Endothelial cell of umbilical vein (primary cell): ENCODE data around the gene TUBGCP2. TPM values are rescaled to one million over a fixed set of nuclear protein-coding genes. Genes with fewer than 3 reads are reported as not detected.

Experiments used
- BruUV-seq: library from RNA; stranded (reverse); fragments of 400-500 nt; replicated peaks from 2 replicates; lab custom pipeline; 2021; lab: Mats Ljungman, UMichigan
- CTCF ChIA-PET: fragments of 300-600, 350-600 bp; sonication (Branson Sonifier 250); formaldehyde crosslinking; loops from one replicate; lab custom pipeline; 2021; ENCODE audit warnings: antibody characterized with exemption, inconsistent platforms; lab: Charles Lee
- POLR2A ChIA-PET: fragments of 300-600, 350-600 bp; sonication (Branson Sonifier 250); formaldehyde crosslinking; loops from one replicate; lab custom pipeline; 2021; ENCODE audit warnings: antibody characterized with exemption, inconsistent platforms; lab: Charles Lee
- DNase-seq: peaks from one replicate; pipeline ENCODE4 v3.0.0-alpha.2; 2011; ENCODE audit warnings: low read depth, low spot score
- FAIRE-seq: peaks from 2 replicates; lab custom pipeline; 2011; peaks lifted over from hg19 to GRCh38; lab: Jason Lieb, UNC
- H2AFZ ChIP-seq: 2 replicates; pipeline ENCODE4 v1.6.0; 2012; ENCODE audit warnings: low read depth, low read length, control low read depth, inconsistent platforms
- H3K27ac ChIP-seq: 2 replicates; pipeline ENCODE4 v1.5.1; 2011; ENCODE audit warnings: low read depth, mild to moderate bottlenecking, control low read depth, low read length, moderate library complexity; ENCODE audit not compliant: insufficient read depth
- H3K27me3 ChIP-seq, 2 experiments: 2 replicates each; pipeline versions ENCODE4 v1.6.0 to v1.6.1; 2011; ENCODE audit warnings: low read length in 2 of 2, mixed read lengths in 1 of 2; ENCODE audit not compliant: control insufficient read depth in 2 of 2, insufficient read depth in 2 of 2
- H3K36me3 ChIP-seq, 2 experiments: 2 replicates in 1 of 2; 3 replicates in 1 of 2; pipeline ENCODE4 v1.5.1; 2011; ENCODE audit warnings: low read length in 2 of 2, mild to moderate bottlenecking in 1 of 2, moderate library complexity in 1 of 2; ENCODE audit not compliant: control insufficient read depth in 2 of 2, insufficient read depth in 2 of 2; ENCODE audit errors: extremely low read depth in 1 of 2
- H3K4me1 ChIP-seq: 3 replicates; pipeline ENCODE4 v1.5.1; 2011; ENCODE audit warnings: mild to moderate bottlenecking, low read length; ENCODE audit not compliant: control insufficient read depth, insufficient read depth; ENCODE audit errors: extremely low read depth
- H3K4me2 ChIP-seq: 2 replicates; pipeline ENCODE4 v1.6.1; 2011; ENCODE audit warnings: low read length, control low read depth, mixed read lengths; ENCODE audit not compliant: insufficient read depth
- H3K4me3 ChIP-seq, 3 experiments: fragments of 200-600 bp in 1 of 3; sonication (generic), shearing (Covaris generic) in 1 of 3; replicated peaks in 1 of 3; 2 replicates each; pipeline ENCODE4 v1.5.1; 2011 to 2016; ENCODE audit warnings: control low read depth in 3 of 3, low read length in 3 of 3, mild to moderate bottlenecking in 2 of 3, inconsistent platforms in 1 of 3, low read depth in 1 of 3, moderate library complexity in 1 of 3; ENCODE audit not compliant: insufficient read depth in 1 of 3
- H3K79me2 ChIP-seq: 2 replicates; pipeline ENCODE4 v1.6.0; 2012; ENCODE audit warnings: low read length, inconsistent platforms; ENCODE audit not compliant: control insufficient read depth, insufficient read depth
- H3K9ac ChIP-seq: replicated peaks from 2 replicates; pipeline ENCODE3; 2011; ENCODE audit warnings: low read length, control low read depth; ENCODE audit not compliant: insufficient read depth; ENCODE audit errors: extremely low read depth
- H3K9me1 ChIP-seq: replicated peaks from 3 replicates; pipeline ENCODE4 v1.6.0; 2011; ENCODE audit warnings: mild to moderate bottlenecking, low read length; ENCODE audit not compliant: control insufficient read depth, insufficient read depth; ENCODE audit errors: extremely low read depth
- H3K9me3 ChIP-seq: replicated peaks from 2 replicates; pipeline ENCODE4 v1.5.1; 2012; ENCODE audit warnings: low read length, inconsistent platforms; ENCODE audit not compliant: control insufficient read depth, insufficient read depth
- H4K20me1 ChIP-seq: replicated peaks from 2 replicates; pipeline ENCODE3; 2011; ENCODE audit warnings: mild to moderate bottlenecking, low read length; ENCODE audit not compliant: control insufficient read depth, insufficient read depth; ENCODE audit errors: extremely low read depth
- EZH2 ChIP-seq: IDR thresholded peaks from 2 replicates; pipeline ENCODE4 v1.6.1; 2012; ENCODE audit warnings: borderline replicate concordance, low read depth, mild to moderate bottlenecking, moderate library complexity, low read length, inconsistent platforms; ENCODE audit not compliant: severe bottlenecking
- FOS ChIP-seq: IDR thresholded peaks from 2 replicates; pipeline ENCODE4 v1.6.1; 2011; ENCODE audit warnings: mild to moderate bottlenecking, low read length, moderate library complexity, borderline replicate concordance; ENCODE audit not compliant: insufficient read depth
- GATA2 ChIP-seq: IDR thresholded peaks from 2 replicates; pipeline ENCODE4 v1.7.0; 2011; ENCODE audit warnings: low read depth, mild to moderate bottlenecking, moderate library complexity, mixed read lengths, low read length; ENCODE audit not compliant: insufficient read length, insufficient read depth
- MYC ChIP-seq: IDR thresholded peaks from one replicate; pipeline ENCODE4 v1.6.1; 2011; ENCODE audit warnings: mild to moderate bottlenecking, low read depth, low read length
- POLR2A ChIP-seq: IDR thresholded peaks from 2 replicates; pipeline ENCODE4 v1.6.1; 2012; ENCODE audit warnings: low read depth, mild to moderate bottlenecking, control low read depth, low read length
- POLR2AphosphoS5 ChIP-seq: IDR thresholded peaks from 2 replicates; pipeline ENCODE4 v1.6.1; 2012; ENCODE audit warnings: low read depth, mild to moderate bottlenecking, control low read depth, low read length, moderate library complexity; ENCODE audit not compliant: insufficient read depth
- dilution Hi-C: fragments of 300-500 bp; cut with MboI; formaldehyde crosslinking; loops from one replicate; pipeline ENCODE4 v1.15.0; 2019; ENCODE audit warnings: low sequenced_read_pairs; ENCODE audit not compliant: extremely low pct_ligation_motif_present
- intact Hi-C: fragments of 100-400 bp; cut with micrococcal nuclease; formaldehyde crosslinking; loops from one replicate; pipeline ENCODE4 v1.10.0; 2022
- polyA plus RNA-seq, 4 experiments: library from polyadenylated mRNA; depleted of rRNA in 3 of 4; stranded (reverse) in 3 of 4; unstranded in 1 of 4; fragments of >200 nt; gene quantifications; 2 replicates each; pipeline versions ENCODE4 v1.2.1 to v1.2.3, GENCODE V29; 2011 to 2012; ENCODE audit warnings: missing spikeins in 1 of 4
- total RNA-seq: library from RNA; stranded (reverse); gene quantifications from 2 replicates; pipeline ENCODE4 v1.2.3, GENCODE V29; 2021
- TF ChIP-seq, protein P1 (sequence below), 2 donors: IDR thresholded peaks; 1 replicate in 1 of 2; 2 replicates in 1 of 2; pipeline ENCODE4 v1.5.1; 2011; ENCODE audit warnings: low read length in 2 of 2, mild to moderate bottlenecking in 2 of 2, moderate library complexity in 2 of 2, control low read depth in 1 of 2, inconsistent platforms in 1 of 2, low read depth in 1 of 2; ENCODE audit not compliant: insufficient read depth in 1 of 2; ENCODE audit errors: extremely low read depth in 1 of 2
- TF ChIP-seq, protein P2 (sequence below): IDR thresholded peaks from 2 replicates; pipeline ENCODE4 v1.6.1; 2011; ENCODE audit not compliant: insufficient read depth, insufficient read length

TUBGCP2 gene
- total and polyA plus RNA-seq, 2 donors (not counting 3 experiments of a cell fraction or from before 2014, with no cell fraction given) = 37.1 to 53.1 TPM

- intact Hi-C loops = loop anchor here (5.0 kb wide), 1 partner anchor 414 kb away; no protein-coding TSS in a partner anchor
- Histone ChIP-seq H3K4me3 (no peak overlapping the region), H3K9me1 (no peaks in the 10 kb centered on the region), H3K27ac (no peak overlapping the region), H3K4me1 (no peaks in the 10 kb centered on the region), H3K79me2 (no peaks in the 10 kb centered on the region), H3K9ac (no peak overlapping the region), H3K4me2 (no peak overlapping the region), H4K20me1 (no peaks in the 10 kb centered on the region), H3K9me3 (no peaks in the 10 kb centered on the region), H2AFZ (no peak overlapping the region), H3K36me3 (peaks cover 0 to 4% of the 10 kb centered on the region in 2 experiments), H3K27me3 (peaks cover 0 to 3% of the 10 kb centered on the region in 2 experiments)
- no peak for DNase-seq
- TF ChIP-seq, protein P1, sequence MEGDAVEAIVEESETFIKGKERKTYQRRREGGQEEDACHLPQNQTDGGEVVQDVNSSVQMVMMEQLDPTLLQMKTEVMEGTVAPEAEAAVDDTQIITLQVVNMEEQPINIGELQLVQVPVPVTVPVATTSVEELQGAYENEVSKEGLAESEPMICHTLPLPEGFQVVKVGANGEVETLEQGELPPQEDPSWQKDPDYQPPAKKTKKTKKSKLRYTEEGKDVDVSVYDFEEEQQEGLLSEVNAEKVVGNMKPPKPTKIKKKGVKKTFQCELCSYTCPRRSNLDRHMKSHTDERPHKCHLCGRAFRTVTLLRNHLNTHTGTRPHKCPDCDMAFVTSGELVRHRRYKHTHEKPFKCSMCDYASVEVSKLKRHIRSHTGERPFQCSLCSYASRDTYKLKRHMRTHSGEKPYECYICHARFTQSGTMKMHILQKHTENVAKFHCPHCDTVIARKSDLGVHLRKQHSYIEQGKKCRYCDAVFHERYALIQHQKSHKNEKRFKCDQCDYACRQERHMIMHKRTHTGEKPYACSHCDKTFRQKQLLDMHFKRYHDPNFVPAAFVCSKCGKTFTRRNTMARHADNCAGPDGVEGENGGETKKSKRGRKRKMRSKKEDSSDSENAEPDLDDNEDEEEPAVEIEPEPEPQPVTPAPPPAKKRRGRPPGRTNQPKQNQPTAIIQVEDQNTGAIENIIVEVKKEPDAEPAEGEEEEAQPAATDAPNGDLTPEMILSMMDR (IDR thresholded peaks at IDR 0.05; ENCODE audit: extremely low read depth in 1 of 2, insufficient read depth in 1 of 2, low read depth in 1 of 2, low read length in 2 of 2) = no peak
- TF ChIP-seq MYC (no peak), GATA2 (no peak), FOS (no peak), POLR2AphosphoS5 (no peak), EZH2 (no peak), POLR2A (no peak)
- TF ChIP-seq, protein P2, sequence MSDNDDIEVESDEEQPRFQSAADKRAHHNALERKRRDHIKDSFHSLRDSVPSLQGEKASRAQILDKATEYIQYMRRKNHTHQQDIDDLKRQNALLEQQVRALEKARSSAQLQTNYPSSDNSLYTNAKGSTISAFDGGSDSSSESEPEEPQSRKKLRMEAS = no peak
- no TSS peak for BruUV-seq
- POLR2A ChIA-PET = no interaction called here
- dilution Hi-C loops = no loop called here
- FAIRE-seq = no peak
- CTCF ChIA-PET = interaction anchor here (1.7 kb wide), 1 partner anchor 13 kb away, joined by 7 read pairs; no protein-coding TSS in a partner anchor
Observed at GRCh38 chr10:133316732-133317131, 8.1 kb upstream of the TUBGCP2 start.
